Measurements from ENCODE around the gene ATF6. TPM values are rescaled to one million over a fixed set of nuclear protein-coding genes. Genes with fewer than 3 reads are reported as not detected.

The ATF6 gene
- total and polyA plus RNA-seq, 4 donors = 10.0 to 22.5 (median 13.4) TPM

DNA sequence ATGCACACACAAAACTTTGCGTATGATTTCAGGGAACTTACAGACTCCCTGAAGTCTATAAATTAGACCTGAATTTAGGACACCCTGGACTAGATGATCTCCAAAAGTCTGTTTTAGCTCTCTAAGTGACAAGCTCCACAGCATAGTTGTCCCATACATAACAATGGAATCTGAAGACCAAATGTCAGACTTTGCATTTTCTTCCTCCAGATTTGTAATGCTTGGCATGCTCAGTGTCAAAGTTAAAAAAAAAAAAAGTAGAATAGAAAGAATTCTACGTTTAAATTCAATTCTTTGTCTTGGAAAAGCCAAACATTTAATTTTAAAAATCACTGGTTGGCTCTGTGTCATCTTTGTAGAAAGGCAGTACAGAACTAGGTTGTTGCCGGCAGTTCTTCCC lies 190.8 kb downstream of the ATF6 start:
- WGBS = 95% methylated on average over 3 of the region's 3 CpGs
- H3K27me3 ChIP-seq (ENCODE audit: control insufficient read depth in 4 of 4, insufficient read depth in 4 of 4, low read length in 3 of 4) = no peaks in the 10 kb centered on the region
- no peaks in the 10 kb centered on the region for H3K9me3 ChIP-seq (ENCODE audit: control insufficient read depth in 4 of 4, low read length in 3 of 4)
- H3K4me1 ChIP-seq (ENCODE audit: control insufficient read depth in 4 of 4, insufficient read depth in 4 of 4, low read length in 3 of 4) = no peaks in the 10 kb centered on the region
- H3K9ac ChIP-seq (ENCODE audit: low read depth in 1 of 2, low read length in 2 of 2) = no peak overlapping the region
- TF ChIP-seq FOXA2 (IDR thresholded peaks at IDR 0.05) (no peak), TAF1 (conservative IDR thresholded peaks at IDR 0.05) (no peak), YY1 (IDR thresholded peaks at IDR 0.05) (no peak), RXRA (IDR thresholded peaks at IDR 0.05) (no peak)
- TF ChIP-seq, protein P1, sequence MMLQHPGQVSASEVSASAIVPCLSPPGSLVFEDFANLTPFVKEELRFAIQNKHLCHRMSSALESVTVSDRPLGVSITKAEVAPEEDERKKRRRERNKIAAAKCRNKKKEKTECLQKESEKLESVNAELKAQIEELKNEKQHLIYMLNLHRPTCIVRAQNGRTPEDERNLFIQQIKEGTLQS (IDR thresholded peaks at IDR 0.05) = no peak
- TF ChIP-seq, protein P2, sequence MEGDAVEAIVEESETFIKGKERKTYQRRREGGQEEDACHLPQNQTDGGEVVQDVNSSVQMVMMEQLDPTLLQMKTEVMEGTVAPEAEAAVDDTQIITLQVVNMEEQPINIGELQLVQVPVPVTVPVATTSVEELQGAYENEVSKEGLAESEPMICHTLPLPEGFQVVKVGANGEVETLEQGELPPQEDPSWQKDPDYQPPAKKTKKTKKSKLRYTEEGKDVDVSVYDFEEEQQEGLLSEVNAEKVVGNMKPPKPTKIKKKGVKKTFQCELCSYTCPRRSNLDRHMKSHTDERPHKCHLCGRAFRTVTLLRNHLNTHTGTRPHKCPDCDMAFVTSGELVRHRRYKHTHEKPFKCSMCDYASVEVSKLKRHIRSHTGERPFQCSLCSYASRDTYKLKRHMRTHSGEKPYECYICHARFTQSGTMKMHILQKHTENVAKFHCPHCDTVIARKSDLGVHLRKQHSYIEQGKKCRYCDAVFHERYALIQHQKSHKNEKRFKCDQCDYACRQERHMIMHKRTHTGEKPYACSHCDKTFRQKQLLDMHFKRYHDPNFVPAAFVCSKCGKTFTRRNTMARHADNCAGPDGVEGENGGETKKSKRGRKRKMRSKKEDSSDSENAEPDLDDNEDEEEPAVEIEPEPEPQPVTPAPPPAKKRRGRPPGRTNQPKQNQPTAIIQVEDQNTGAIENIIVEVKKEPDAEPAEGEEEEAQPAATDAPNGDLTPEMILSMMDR (IDR thresholded peaks at IDR 0.05; ENCODE audit: low read depth, low read length, missing input control) = no peak
- no peak for DNase-seq (ENCODE audit: low spot score)
- peaks cover 2 to 25% (median 16%) of the 10 kb centered on the region in 4 donors for H3K36me3 ChIP-seq (ENCODE audit: control insufficient read depth in 4 of 4, insufficient read depth in 3 of 4, low read depth in 1 of 4, low read length in 3 of 4)
- no peak overlapping the region for H3K27ac ChIP-seq (ENCODE audit: low read depth in 1 of 2, low read length in 2 of 2)
- H3K4me3 ChIP-seq (ENCODE audit: low read depth in 1 of 3, low read length in 3 of 3) = no peak overlapping the region

DNA sequence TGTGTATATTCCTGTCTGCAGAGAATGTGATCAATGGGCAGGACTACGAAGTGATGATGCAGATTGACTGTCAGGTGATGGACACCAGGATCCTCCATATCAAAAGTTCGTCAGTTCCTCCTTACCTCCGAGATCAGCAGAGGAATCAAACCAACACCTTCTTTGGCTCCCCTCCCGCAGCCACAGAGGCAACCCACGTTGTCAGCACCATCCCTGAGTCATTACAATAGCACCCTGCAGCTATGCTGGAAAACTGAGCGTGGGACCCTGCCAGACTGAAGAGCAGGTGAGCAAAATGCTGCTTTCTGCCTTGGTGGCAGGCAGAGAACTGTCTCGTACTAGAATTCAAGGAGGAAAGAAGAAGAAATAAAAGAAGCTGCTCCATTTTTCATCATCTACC lies 192.3 kb downstream of the ATF6 start:
- no peak overlapping the region for H3K27ac ChIP-seq (ENCODE audit: low read depth in 1 of 2, low read length in 2 of 2)
- no peak overlapping the region for H3K9ac ChIP-seq (ENCODE audit: low read depth in 1 of 2, low read length in 2 of 2)
- TF ChIP-seq FOXA1 (IDR thresholded peaks at IDR 0.05) = no peak
- 87% methylated on average over 7 of the region's 7 CpGs for WGBS
- no peak for DNase-seq (ENCODE audit: low spot score)
- no peaks in the 10 kb centered on the region for H3K9me3 ChIP-seq (ENCODE audit: control insufficient read depth in 4 of 4, low read length in 3 of 4)
- peaks cover 2 to 25% (median 19%) of the 10 kb centered on the region in 4 donors for H3K36me3 ChIP-seq (ENCODE audit: control insufficient read depth in 4 of 4, insufficient read depth in 3 of 4, low read depth in 1 of 4, low read length in 3 of 4)
- H3K4me3 ChIP-seq (ENCODE audit: low read depth in 1 of 3, low read length in 3 of 3) = no peak overlapping the region
- H3K4me1 ChIP-seq (ENCODE audit: control insufficient read depth in 4 of 4, insufficient read depth in 4 of 4, low read length in 3 of 4) = no peaks in the 10 kb centered on the region
- no peaks in the 10 kb centered on the region for H3K27me3 ChIP-seq (ENCODE audit: control insufficient read depth in 4 of 4, insufficient read depth in 4 of 4, low read length in 3 of 4)

DNA sequence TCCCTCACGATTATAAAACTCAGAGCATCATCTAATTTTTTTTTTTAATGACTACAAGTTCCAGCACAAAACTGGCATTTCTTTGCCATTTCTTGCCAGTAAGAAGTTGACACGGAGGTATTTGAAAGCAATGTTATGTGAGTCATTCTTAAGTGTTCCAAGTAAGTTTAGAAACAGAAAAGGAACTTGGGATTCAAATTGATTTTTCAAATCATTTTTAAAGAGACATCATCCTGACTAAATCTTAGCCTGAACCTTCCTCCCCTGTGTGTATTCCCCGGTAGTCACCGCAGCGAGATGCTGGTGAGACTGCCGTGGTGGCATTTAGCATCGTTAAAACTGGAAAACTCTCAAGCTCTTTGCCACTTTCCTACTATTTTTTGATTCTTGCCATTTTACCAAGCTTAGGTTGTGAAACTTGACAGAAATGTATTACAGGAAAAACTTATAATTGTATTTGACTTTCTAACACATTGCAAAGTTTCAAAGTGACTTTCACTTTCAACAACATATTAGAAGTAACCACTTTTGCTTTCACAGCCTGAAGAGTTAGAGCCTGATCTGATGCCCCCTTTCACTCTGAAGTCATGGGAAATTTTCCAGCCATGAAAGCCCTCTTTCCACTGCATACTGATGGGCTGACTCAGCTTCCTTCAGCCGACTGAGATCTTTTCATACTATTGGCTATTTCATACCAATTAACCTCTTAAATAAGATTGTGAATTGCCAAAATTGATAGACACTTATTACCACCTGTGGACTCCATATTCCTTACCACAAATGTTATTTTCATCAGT lies 196.2 kb downstream of the ATF6 start:
- Histone ChIP-seq H3K4me1 (ENCODE audit: control insufficient read depth in 4 of 4, insufficient read depth in 4 of 4, low read length in 3 of 4) (no peaks in the 10 kb centered on the region), H3K27me3 (ENCODE audit: control insufficient read depth in 4 of 4, insufficient read depth in 4 of 4, low read length in 3 of 4) (no peaks in the 10 kb centered on the region), H3K27ac (ENCODE audit: low read depth in 1 of 2, low read length in 2 of 2) (no peak overlapping the region), H3K36me3 (ENCODE audit: control insufficient read depth in 4 of 4, insufficient read depth in 3 of 4, low read depth in 1 of 4, low read length in 3 of 4) (peaks cover 4 to 36% (median 23%) of the 10 kb centered on the region in 4 donors), H3K4me3 (ENCODE audit: low read depth in 1 of 3, low read length in 3 of 3) (no peak overlapping the region), H3K9me3 (ENCODE audit: control insufficient read depth in 4 of 4, low read length in 3 of 4) (no peaks in the 10 kb centered on the region), H3K9ac (ENCODE audit: low read depth in 1 of 2, low read length in 2 of 2) (no peak overlapping the region)
- no peak for DNase-seq (ENCODE audit: low spot score)
- WGBS = 73% methylated on average over 8 of the region's 8 CpGs
- TF ChIP-seq JUND (IDR thresholded peaks at IDR 0.05) = no peak
- no peak for TF ChIP-seq RAD21 (IDR thresholded peaks at IDR 0.05)
- TF ChIP-seq, protein P3, sequence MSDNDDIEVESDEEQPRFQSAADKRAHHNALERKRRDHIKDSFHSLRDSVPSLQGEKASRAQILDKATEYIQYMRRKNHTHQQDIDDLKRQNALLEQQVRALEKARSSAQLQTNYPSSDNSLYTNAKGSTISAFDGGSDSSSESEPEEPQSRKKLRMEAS (IDR thresholded peaks at IDR 0.05) = no peak
- no peak for TF ChIP-seq TAF1 (conservative IDR thresholded peaks at IDR 0.05)
- no peak for TF ChIP-seq HNF4G (IDR thresholded peaks at IDR 0.05)
- TF ChIP-seq, protein P4, sequence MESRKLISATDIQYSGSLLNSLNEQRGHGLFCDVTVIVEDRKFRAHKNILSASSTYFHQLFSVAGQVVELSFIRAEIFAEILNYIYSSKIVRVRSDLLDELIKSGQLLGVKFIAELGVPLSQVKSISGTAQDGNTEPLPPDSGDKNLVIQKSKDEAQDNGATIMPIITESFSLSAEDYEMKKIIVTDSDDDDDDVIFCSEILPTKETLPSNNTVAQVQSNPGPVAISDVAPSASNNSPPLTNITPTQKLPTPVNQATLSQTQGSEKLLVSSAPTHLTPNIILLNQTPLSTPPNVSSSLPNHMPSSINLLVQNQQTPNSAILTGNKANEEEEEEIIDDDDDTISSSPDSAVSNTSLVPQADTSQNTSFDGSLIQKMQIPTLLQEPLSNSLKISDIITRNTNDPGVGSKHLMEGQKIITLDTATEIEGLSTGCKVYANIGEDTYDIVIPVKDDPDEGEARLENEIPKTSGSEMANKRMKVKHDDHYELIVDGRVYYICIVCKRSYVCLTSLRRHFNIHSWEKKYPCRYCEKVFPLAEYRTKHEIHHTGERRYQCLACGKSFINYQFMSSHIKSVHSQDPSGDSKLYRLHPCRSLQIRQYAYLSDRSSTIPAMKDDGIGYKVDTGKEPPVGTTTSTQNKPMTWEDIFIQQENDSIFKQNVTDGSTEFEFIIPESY (IDR thresholded peaks at IDR 0.05) = no peak
- TF ChIP-seq FOXA2 (IDR thresholded peaks at IDR 0.05) = no peak
- no peak for TF ChIP-seq YY1 (IDR thresholded peaks at IDR 0.05)
- TF ChIP-seq, protein P2 (IDR thresholded peaks at IDR 0.05; ENCODE audit: low read depth, low read length, missing input control) = no peak

Data from liver (tissue), 9 donors.